Loucy (cell line): ENCODE measurements around the gene BCL2L14.

ENCODE experiments used
- CTCF ChIP-seq: fragments of 200-600 bp; sonication (generic); conservative IDR thresholded peaks from 2 replicates; pipeline ENCODE4 v1.5.1; 2014; ENCODE audit warnings: mild to moderate bottlenecking, antibody characterized with exemption, low read length
- EZH2phosphoT487 ChIP-seq: fragments of 200-600 bp; IDR thresholded peaks from 2 replicates; pipeline ENCODE4 v1.6.1; 2018; ENCODE audit warnings: antibody characterized with exemption, mild to moderate bottlenecking, moderate library complexity, borderline replicate concordance

- TF ChIP-seq CTCF (no peak), EZH2phosphoT487 (no peak)
These were observed 28.4 kb downstream of the BCL2L14 start for GRCh38 chr12:12099102-12099501.
